GM23248 (cell line): ENCODE measurements around the gene NFIA.

ENCODE experiments used
- EZH2 ChIP-seq: fragments of 200-600 bp; sonication (generic); IDR thresholded peaks from 2 replicates; pipeline ENCODE4 v1.6.1; 2018; ENCODE audit warnings: antibody characterized with exemption, mild to moderate bottlenecking; ENCODE audit not compliant: insufficient read depth, poor library complexity, severe bottlenecking
- EZH2phosphoT487 ChIP-seq: fragments of 200-600 bp; sonication (generic); IDR thresholded peaks from 2 replicates; pipeline ENCODE4 v1.6.1; 2018; ENCODE audit warnings: antibody characterized with exemption, moderate library complexity, mild to moderate bottlenecking, low read depth; ENCODE audit not compliant: insufficient read depth

DNA sequence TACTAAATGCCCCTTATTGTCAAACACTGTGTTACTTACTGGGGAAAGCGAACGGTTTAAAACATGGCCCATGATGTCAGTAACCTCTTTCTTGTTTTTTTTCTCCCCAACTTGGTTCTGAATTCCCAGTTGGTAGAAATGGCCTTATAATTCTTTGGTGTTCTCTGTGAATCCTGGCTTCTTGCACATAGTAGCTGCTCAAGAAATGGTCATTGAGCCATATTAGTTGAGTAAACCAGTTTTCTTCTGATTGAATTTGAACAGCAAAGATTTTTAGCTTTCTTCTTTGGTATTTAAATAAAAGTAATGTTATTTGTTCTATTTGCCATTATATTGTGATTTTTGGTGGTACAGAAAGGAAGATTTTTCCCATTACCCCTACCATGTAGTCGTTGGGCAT, 87.3 kb downstream of the NFIA start:
- TF ChIP-seq EZH2 (no peak), EZH2phosphoT487 (no peak)
